Measurements from ENCODE around the gene SLC39A12.

Gene SLC39A12

DNA sequence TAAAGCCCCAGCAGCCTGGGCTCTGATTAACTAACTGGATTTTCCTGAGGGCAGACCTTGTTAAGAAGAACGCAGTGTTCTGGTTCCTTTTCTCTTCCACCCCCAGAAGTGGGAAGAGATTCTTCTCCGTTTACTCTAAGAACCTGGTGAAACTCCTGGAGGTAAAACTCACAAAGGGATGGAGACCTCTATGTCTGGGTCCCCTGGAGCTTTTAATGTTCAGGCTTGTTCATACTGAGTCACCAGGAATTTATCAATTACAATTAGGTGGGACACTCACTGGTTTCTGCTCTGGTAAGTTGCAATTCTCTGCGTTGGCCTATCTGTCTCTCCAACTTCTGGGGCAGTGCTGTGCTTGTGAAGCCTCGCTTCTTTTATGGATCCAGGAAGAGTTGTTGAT is 115.2 kb downstream of the SLC39A12 start:
- DNase-seq: no peak

DNA sequence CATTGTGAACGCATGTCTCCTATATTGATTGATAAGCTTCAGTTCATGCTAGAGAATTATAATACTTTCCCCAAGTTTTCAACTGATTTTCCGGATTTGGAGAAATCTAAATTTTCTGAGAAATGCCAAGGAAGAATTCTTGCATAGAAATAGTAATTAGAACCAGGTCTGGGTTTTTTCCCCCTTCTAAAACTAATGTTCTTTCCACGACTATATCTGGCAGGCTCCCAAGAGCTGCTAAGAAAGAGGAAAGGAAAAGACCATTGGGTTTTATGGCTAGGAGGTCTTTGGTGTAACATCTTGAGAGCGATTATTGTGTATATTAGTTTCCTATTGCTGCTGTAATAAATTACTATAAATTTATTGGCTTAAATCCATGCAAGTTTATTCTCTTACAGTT is 116.7 kb downstream of the SLC39A12 start:
- no peak for DNase-seq

DNA sequence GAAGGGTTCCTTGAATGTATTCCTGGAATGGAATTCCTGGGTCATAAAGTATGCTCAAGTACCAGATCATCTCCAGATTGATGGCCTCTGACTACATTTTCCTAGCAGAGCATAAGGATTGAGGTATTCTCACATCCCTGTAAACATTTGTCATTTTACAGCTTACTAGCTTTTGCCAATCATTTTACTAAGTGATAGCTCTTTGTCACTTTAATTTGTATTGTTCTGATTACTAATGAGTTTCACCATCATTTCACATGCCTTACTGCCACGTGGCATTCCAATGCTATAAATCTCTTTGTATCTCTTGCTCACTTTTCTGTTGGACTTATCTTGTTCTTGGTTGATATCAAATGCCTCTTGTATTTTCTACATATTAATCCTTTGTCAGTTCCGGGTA is 119.9 kb downstream of the SLC39A12 start:
- no peak for DNase-seq

DNA sequence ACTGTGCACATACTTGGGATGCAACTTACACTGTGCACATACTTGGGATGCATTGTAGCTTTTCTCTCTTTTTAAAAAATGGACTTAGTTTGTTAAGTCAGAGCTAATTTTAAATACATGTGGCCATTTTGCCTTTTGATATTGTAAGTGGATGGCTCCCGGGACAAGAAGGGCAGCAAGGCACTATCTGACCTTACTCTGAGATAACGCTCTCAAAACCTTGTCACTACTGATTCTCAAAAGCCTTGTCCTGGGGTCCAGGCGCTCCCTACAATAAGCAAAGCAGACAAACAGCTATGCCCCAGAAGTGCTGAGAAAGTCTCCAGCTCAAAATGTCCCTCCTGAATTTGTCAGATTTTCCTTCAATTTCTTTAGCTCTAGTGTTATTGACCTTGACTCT is 121.6 kb downstream of the SLC39A12 start:
- DNase-seq: no peak

DNA sequence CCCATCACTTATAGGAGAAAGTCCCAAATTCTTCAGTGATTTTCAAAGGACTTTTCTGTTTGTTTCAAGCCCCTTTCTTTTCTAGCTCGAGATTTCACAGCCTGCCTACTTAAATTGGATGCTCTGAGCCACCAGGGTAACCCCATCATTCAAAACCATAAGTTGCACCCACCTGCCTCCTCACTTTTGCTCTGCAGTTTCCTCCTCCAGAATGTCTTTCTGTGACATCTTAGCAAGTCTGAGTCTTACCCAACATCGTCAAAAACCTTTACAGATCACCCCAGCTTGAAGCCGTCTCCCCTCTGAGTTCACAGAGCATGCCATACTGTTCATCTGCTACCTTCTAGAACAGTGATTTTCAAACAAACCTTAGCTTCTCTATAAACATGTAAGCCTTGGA is 124.2 kb downstream of the SLC39A12 start:
- no peak for DNase-seq

DNA sequence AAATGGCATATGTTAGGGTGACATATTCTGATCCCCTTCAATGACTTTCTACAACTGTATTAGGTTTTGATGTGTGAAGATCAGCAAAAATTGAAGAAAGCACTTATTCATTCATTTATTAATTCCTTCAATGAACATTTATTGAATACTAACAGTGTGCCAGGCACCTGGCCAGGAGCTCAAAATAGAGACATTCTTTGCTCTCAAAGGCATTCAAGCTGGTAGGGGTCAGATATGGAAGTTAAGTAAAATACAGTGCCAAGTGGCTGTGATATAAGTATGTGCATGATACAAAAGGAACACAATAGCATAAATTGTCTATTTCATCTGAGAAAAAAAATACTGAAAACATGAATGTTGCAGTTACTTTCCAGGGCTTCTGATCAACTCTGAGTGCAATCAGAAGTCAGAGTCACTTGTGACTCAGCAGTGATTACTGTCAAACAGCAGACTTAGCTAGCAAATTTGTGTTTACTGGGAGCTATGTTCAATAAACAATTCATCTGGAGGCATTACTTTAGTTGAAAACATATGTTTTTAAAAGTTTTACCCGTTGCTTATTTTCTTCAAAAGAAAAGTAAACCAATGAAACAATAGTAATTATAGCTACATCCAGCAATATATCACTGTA is 128.1 kb downstream of the SLC39A12 start:
- no peak for DNase-seq

DNA sequence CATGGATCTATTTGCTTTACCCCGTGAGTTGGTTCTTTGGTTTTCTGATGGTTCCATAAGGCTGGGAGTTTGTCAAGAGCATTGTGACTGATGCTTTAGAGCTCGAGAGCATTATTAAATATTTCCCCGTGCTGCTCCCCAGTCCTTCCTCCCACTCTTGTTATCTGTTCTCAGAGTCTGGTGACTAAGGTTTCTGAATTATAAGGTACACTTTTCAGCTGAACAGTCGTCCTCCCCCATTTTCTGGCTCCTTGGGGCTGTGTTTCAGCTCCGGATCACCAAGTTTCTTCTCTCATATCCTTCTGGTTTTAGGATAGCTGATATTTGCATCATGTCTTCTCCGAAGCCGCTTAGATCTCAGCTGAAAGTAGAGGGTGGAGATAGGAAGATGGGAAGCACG is 130.7 kb downstream of the SLC39A12 start:
- DNase-seq: no peak

DNA sequence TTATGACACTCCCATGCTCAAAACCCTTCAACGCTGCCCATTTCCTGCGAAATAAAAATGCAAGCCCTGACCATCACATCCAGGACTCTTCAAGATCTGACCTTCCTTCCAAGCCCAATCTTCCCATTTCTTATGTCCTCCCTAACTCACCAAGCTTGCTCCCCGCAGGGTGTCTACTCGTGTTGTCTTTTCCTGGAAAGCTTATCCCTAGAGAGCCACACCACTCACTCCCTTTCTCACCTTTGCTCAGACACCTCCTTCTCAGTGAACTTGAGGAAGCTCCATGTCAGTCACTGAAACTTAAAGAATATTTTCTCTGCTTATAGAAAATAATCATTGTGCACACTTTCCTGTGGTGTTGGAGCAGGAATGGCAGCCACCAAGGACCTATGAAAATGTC is 134.1 kb downstream of the SLC39A12 start:
- DNase-seq: no peak

DNA sequence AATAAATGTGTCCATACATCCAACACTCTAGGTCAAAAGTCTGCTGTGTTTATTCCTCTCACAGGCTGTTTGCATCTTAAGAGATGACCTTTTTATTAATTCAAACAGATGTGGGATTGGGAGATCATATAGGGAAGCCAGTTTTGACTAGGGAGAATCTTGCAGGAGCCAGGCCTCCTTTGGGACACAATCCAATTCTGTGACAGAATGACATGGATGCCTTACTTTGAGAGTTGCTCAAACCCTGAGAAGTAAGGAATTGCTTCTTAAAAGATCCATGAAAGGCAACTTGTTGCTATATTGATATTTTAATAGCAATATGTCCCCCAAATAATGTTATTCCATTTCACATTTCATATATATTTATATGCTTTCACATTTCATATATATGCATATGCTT is 135.0 kb downstream of the SLC39A12 start:
- no peak for DNase-seq

DNA sequence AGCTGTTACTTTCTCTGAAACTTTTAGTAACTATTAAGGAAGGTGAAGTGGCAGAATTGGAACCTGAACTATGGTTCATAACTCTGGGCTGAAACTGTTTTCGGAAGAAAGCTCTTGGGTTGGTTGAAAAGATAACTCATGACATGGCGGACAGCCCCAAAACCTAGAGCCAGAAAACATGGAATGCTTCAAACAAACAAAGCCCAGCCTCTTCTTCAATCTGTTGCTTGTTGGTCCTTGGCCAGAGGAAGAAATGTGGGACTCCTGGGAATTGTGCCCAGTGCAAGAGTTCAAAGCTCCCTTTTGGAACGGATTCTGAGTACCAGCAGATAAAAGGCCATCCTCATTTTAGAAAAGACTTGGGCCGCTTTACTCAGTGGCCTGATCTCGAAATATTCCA is 135.6 kb downstream of the SLC39A12 start:
- DNase-seq: no peak
